NCI-H2227 (cell line): Measurements from ENCODE around the gene CD96.
"Not testable (repeated sequence)": the region's sequence is repeated elsewhere in the genome, so short reads cannot be mapped to it uniquely, and the experiment has no call there.

ENCODE experiments used
- DNase-seq: peaks from one replicate; lab custom pipeline; 2025; ENCODE audit not compliant: unreplicated experiment; lab: John Stamatoyannopoulos, UW

CD96 gene

GRCh38 chr3:111617912-111618601, 76.1 kb downstream of the CD96 start:
- DNase-seq, result no peak

DNA sequence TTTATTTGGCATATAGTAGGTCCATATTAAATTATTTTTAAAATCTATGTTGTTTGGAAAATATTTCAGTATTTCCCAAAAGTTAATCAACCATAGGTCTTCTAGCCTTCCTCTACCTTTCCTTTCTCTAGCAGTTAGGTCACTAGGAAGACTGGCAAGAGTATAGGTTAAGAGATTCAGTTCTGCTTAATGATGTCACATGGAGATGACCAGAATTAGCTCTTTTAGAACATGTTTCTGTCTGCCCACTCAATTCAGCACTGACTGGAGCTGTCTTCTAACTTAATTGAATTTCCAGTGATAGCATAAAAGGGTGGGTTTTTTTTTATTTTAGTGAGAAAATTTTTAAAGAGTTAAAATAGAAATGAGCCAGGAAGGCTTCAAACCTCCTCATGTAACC, 76.9 kb downstream of the CD96 start:
- DNase-seq, result no peak

DNA sequence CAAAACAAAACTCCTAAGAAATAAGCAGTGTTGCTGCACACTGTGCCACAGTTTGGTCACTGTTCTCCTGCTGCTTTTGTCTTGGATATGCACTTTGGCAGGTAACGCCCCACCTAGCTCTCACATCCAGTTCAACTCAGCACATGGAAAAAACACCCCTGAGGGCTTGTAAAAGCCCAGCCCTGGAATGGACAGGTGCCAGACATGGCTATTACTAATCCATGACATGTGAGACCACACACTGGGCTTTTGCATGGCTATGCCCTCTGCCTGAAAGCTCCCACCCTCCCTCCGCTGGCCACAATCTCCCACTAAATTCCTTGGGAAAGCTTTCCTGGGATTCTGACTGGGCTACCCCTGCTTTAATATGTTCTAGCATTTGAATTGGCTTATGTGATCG, 77.8 kb downstream of the CD96 start:
- DNase-seq, result no peak

- peak; percentile 0 for DNase-seq
These were observed 79.5 kb downstream of the CD96 start for GRCh38 chr3:111621535-111621934.

DNA sequence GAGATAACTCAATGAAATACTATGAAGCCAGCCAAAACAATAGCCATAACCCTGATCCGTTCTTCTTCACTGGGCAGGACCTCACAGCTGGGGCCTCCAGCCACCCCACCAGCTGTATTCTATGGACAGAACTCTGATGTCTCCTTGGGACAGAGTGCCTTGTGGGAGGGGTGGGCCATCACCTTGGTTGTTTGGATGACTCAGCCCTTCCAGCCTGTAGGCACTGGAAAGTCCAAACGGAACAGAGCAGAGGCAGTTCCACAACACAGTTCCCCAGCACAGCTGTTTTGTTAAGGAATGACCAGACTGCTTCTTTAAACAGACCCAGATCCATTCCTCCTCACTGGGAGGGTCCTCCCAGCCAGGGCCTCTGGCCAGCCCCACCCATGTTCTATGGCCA, 85.1 kb downstream of the CD96 start:
- DNase-seq, result no peak

- not testable (repeated sequence) for DNase-seq
These were observed 87.0 kb downstream of the CD96 start for GRCh38 chr3:111629018-111629417.

GRCh38 chr3:111630638-111631037, 88.6 kb downstream of the CD96 start:
- not testable (repeated sequence) for DNase-seq

GRCh38 chr3:111635403-111635802, 93.4 kb downstream of the CD96 start:
- DNase-seq, result no peak

DNA sequence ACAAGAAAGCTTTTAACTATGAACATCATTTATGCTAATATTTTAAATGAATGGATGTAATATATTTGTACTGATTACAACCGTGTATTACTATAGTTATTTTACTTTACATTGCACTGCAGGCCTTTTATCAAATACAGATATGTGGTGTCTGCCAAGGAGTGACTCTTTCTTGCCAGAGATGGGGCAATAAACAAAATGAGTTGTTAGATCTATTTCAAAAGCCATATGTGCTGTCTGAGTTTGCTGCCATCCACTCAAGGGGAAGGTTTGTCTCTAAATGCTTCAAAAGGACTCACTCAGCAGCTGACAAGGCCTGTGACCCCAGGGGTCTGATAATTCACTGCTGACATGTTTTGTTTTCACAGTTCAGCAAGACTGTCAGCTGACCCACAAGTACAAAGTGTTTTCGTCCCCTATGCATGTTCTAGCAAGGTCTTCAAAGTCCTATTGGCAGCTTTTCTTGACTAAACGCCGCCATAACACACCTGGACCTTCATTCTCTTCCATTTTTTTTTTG, 94.4 kb downstream of the CD96 start:
- DNase-seq, result no peak

DNA sequence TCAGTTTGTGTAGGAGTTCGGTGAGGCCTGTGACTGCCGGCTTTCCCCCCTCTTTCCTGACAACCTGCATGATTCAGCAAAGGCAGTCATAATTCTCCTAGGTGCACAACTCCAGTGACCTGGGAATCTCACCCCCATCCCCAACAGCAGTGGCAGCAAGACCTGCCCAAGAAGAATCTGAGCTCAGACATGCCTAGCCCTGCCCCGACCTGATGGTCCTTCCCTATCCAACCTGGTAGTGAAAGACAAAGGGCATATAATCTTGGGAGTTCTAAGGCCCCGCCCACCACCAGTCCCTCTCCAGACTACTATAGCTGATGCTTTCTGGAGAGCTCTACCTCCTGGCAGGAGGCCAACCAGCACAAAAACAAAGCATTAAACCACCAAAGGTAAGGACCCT, 97.3 kb downstream of the CD96 start:
- DNase-seq, result no peak

- no peak for DNase-seq
These were observed 107.1 kb downstream of the CD96 start for GRCh38 chr3:111648991-111649579.

DNA sequence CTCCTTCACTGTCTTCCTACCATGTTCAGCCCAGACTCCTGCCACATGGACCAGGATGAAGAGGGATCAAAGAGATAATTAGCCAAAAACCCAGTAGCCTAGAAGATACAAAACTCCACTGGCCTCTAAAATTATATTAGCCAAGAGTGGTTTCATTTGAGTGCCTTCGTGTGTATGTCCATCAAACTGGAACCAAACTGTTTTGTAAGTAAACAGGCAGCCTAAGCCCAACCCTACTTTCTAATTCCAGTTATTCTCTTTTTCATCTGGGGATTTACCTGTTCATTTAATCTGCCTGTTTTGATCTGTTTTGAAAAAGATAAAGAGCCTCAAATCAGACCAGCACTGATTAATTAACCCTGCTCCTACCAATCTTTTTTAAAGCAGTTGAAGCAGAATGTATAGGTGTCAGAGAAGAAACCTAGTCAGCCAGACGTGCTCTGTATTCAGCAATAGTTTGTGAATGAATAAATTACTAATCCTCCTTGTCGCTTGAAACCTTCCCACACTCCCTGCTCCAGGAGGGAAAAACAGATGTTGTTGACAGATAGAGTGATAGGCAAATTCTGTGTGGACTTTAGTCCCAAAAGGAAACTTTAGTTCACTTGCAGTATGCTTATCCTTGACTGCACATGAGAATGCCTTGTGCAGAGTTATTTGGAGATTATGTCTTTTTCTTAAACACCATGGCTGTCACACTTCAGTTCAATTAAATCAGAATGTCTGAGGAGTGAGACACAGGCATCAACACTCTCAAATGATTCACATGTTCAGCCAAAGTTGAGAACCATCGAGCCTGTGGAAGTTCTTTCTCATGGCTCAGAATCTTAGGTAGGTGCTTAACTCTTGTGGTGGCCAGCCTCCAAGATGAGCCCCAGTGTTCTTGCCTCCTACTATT, 108.6 kb downstream of the CD96 start:
- DNase-seq, result no peak

GRCh38 chr3:111652492-111653180, 110.6 kb downstream of the CD96 start:
- no peak for DNase-seq

DNA sequence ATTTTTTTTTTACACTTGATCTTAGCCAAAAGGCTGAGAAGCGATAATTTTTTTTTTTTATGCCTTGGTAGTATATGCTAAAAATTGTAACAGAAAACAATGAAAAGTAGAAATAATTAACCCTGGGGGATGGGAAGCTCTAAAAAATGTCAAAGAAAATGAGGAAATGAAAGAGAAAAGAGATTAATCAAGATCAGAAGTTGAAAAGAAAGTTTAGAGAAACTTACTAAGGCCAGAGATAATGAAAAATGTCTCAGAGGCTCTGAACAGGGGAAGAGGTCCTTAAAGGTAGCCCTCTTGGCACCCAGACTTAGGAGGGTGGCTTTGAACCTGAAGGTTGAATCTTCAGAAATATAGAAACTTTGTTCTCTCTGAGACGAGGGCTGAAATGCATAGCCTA, 111.8 kb downstream of the CD96 start:
- no peak for DNase-seq

DNA sequence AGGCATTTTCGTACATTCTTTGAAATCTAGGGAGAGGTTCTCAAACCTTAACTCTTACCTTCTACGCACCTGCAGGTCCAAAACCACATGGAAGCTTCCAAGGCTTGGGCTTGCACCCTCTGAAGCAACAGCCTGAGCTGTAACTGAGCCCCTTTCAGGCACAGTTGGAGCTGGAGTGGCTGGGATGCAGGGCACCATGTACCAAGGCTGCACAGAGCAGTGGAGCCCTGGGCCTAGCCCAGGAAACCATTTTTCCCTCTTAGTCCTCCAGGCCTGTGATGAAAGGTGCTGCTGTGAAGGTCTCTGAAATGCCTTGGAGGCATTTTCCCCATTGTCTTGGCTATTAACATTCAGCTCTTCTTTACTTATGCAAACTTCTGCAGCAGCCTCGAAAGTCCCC, 120.0 kb downstream of the CD96 start:
- no peak for DNase-seq

GRCh38 chr3:111662907-111663306, 120.9 kb downstream of the CD96 start:
- no peak for DNase-seq

DNA sequence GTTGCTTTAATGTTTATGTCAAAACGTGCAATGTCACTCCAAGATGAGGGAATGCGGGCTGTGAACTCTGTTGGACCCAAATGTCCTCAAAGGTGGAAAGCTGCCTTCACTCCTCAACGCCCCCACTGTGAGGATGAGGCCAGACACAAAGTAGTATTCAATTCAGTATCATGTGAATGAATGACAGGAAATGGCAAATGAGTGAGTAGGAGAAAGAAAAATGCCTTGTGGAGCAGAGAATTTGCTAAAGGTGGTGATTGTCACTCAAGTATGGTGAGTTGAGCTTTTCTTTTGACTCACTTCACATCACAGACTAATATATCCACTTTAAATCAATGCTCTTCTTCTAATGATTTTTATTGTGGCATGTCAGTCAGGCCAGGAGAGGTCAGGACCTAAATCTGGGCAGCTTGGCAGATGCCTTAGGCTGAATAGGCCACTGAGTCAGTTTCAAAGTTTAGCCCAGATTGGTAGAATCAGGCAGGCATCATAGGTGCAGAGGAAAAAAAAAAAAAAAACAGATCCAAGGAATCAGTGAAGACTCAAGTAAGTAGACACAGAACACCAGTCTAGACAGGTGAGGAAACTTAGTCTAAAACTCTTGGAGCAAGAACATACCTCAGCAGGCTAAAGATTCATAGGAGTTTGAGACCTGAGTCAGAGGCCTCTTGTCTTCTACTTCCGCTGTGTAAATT, 124.2 kb downstream of the CD96 start:
- no peak for DNase-seq

DNA sequence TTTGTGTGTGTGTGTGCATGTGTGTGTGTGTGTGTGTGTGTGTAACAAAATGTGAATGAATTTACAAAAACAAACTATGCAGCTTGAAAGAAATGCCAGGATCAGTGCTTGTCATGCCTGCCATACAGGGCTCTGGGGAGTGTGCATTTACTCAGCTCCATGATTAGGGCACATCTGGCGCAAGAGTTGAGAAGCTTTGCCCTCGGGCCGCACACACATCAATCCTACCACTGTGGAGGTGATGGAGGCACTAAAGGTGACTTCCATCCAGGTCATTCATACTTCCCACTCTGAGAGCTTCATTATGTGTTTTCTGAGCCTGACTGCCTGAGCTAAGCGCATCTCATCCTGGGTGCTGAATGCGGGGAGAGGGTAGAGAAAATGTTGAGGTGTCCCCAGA, 125.2 kb downstream of the CD96 start:
- no peak for DNase-seq

GRCh38 chr3:111667621-111668239, 125.7 kb downstream of the CD96 start:
- no peak for DNase-seq

- DNase-seq, result no peak
These were observed 126.3 kb downstream of the CD96 start for GRCh38 chr3:111668326-111668725.
